NCI-H446 treated with DMSO at 0.1 percent for 48 hours (cell line): ENCODE data around the gene CBX5.

Source experiments
- DNase-seq: peaks from one replicate; lab custom pipeline; 2025; lab: John Stamatoyannopoulos, UW

Gene CBX5

GRCh38 chr12:54222609-54223008 is 57.3 kb downstream of the CBX5 start:
- DNase-seq: no peak

GRCh38 chr12:54221402-54221984 is 58.4 kb downstream of the CBX5 start:
- no peak for DNase-seq

GRCh38 chr12:54220567-54220966 is 59.4 kb downstream of the CBX5 start:
- no peak for DNase-seq

- peak; percentile 37 for DNase-seq
Observed at GRCh38 chr12:54220092-54220557, 59.8 kb downstream of the CBX5 start.

- DNase-seq: no peak
Observed at GRCh38 chr12:54217774-54218241, 62.1 kb downstream of the CBX5 start.

- DNase-seq: peak; percentile 70
Observed at GRCh38 chr12:54216797-54217661, 62.9 kb downstream of the CBX5 start.

GRCh38 chr12:54215989-54216796 is 63.7 kb downstream of the CBX5 start:
- DNase-seq: no peak

GRCh38 chr12:54214553-54215406 is 65.1 kb downstream of the CBX5 start:
- peak; percentile 73 for DNase-seq

- DNase-seq: no peak
Observed at GRCh38 chr12:54213079-54213478, 66.8 kb downstream of the CBX5 start.

GRCh38 chr12:54211920-54212319 is 68.0 kb downstream of the CBX5 start:
- no peak for DNase-seq

GRCh38 chr12:54210400-54210790 is 69.5 kb downstream of the CBX5 start:
- no peak for DNase-seq

GRCh38 chr12:54208591-54208990 is 71.3 kb downstream of the CBX5 start:
- DNase-seq: no peak

- no peak for DNase-seq
Observed at GRCh38 chr12:54207539-54208294, 72.2 kb downstream of the CBX5 start.

- no peak for DNase-seq
Observed at GRCh38 chr12:54206791-54207190, 73.1 kb downstream of the CBX5 start.

- no peak for DNase-seq
Observed at GRCh38 chr12:54204316-54204715, 75.6 kb downstream of the CBX5 start.

- DNase-seq: peak; percentile 51
Observed at GRCh38 chr12:54201001-54201794, 78.7 kb downstream of the CBX5 start.

- no peak for DNase-seq
Observed at GRCh38 chr12:54200412-54200811, 79.5 kb downstream of the CBX5 start.

- DNase-seq: no peak
Observed at GRCh38 chr12:54199917-54200316, 80.0 kb downstream of the CBX5 start.

GRCh38 chr12:54199034-54199433 is 80.9 kb downstream of the CBX5 start:
- no peak for DNase-seq

- no peak for DNase-seq
Observed at GRCh38 chr12:54197431-54197909, 82.5 kb downstream of the CBX5 start.
